Panc1 (cell line): ENCODE results near the gene MAP2K4. TPM values are rescaled to one million over a fixed set of nuclear protein-coding genes. Genes with fewer than 3 reads are reported as not detected.

ENCODE experiments used
- ATAC-seq: fragments of 200-7000 bp; cut with Tn5 transposase; 2 replicates; pipeline ENCODE4 v1.9.1; 2020; ENCODE audit warnings: mild to moderate bottlenecking, moderate library complexity
- BruUV-seq: library from RNA; stranded (reverse); fragments of 400-500 nt; replicated peaks from 2 replicates; lab custom pipeline; 2021; lab: Mats Ljungman, UMichigan
- CTCF ChIA-PET: fragments of 300-600 bp; sonication (Branson Sonifier 250); formaldehyde crosslinking; loops from one replicate; lab custom pipeline; 2022; ENCODE audit warnings: antibody characterized with exemption; lab: Charles Lee
- POLR2A ChIA-PET: fragments of 300-600 bp; sonication (Branson Sonifier 250); formaldehyde crosslinking; loops from one replicate; lab custom pipeline; 2022; ENCODE audit warnings: antibody characterized with exemption; lab: Charles Lee
- DNase-seq: peaks from one replicate; pipeline ENCODE4 v3.0.0-alpha.2; 2010; ENCODE audit warnings: low read depth, low spot score
- H3K27ac ChIP-seq: 2 replicates; pipeline ENCODE4 v1.5.1; 2011; ENCODE audit warnings: mild to moderate bottlenecking, low read length, inconsistent platforms
- H3K27me3 ChIP-seq: fragments of 200-500 bp; sonication (Bioruptor generic); 2 replicates; pipeline ENCODE4 v1.6.0; 2014; ENCODE audit warnings: low read length, inconsistent platforms; ENCODE audit not compliant: control insufficient read depth, insufficient read depth
- H3K36me3 ChIP-seq: fragments of 200-500 bp; sonication (Bioruptor generic); 2 replicates; pipeline ENCODE4 v1.5.1; 2014; ENCODE audit warnings: inconsistent platforms, mild to moderate bottlenecking, low read length, moderate library complexity; ENCODE audit not compliant: control insufficient read depth, insufficient read depth
- H3K4me1 ChIP-seq: 2 replicates; pipeline ENCODE4 v1.5.1; 2011; ENCODE audit warnings: inconsistent platforms, mild to moderate bottlenecking, low read length, moderate library complexity; ENCODE audit not compliant: control insufficient read depth, insufficient read depth
- H3K4me3 ChIP-seq, 2 experiments: 2 replicates each; pipeline ENCODE4 v1.5.1; 2011 to 2012; ENCODE audit warnings: low read depth in 2 of 2, low read length in 2 of 2, mild to moderate bottlenecking in 2 of 2, inconsistent platforms in 1 of 2, moderate library complexity in 1 of 2
- H3K9me3 ChIP-seq: fragments of 200-500 bp; sonication (Bioruptor generic); 2 replicates; pipeline ENCODE4 v1.5.1; 2014; ENCODE audit warnings: low read depth, mild to moderate bottlenecking, inconsistent platforms, low read length, moderate library complexity; ENCODE audit not compliant: control insufficient read depth, insufficient read depth
- CTCF ChIP-seq: fragments of 450-650 bp; IDR thresholded peaks from 2 replicates; pipeline ENCODE4 v1.5.1; 2017; ENCODE audit warnings: mild to moderate bottlenecking
- POLR2AphosphoS5 ChIP-seq: IDR thresholded peaks from 2 replicates; pipeline ENCODE4 v1.6.1; 2012; ENCODE audit warnings: mild to moderate bottlenecking, low read depth, low read length, moderate library complexity
- REST ChIP-seq, 2 experiments: IDR thresholded peaks; 2 replicates each; pipeline ENCODE4 v1.6.1; 2011 to 2012; ENCODE audit warnings: low read depth in 2 of 2, control low read depth in 1 of 2, low read length in 1 of 2, mild to moderate bottlenecking in 1 of 2, moderate library complexity in 1 of 2; ENCODE audit not compliant: insufficient read depth in 1 of 2
- SIN3A ChIP-seq: IDR thresholded peaks from 2 replicates; pipeline ENCODE4 v1.6.1; 2012; ENCODE audit warnings: low read depth, mild to moderate bottlenecking, low read length, moderate library complexity, borderline replicate concordance; ENCODE audit not compliant: insufficient read depth
- TCF7L2 ChIP-seq: IDR thresholded peaks from 2 replicates; pipeline ENCODE4 v1.6.1; 2011; ENCODE audit warnings: mild to moderate bottlenecking, low read depth, low read length, inconsistent platforms
- in situ Hi-C: cut with HindIII; loops from 2 replicates; pipeline ENCODE4 v1.10.0; 2016; ENCODE audit warnings: low sequenced_read_pairs, low pct_unique_long_range_greater_than_20kb
- intact Hi-C: fragments of 100-400 bp; cut with micrococcal nuclease; formaldehyde crosslinking; loops from one replicate; pipeline ENCODE4 v1.10.0; 2022; ENCODE audit not compliant: unreplicated experiment
- total RNA-seq: library from RNA; stranded (reverse); gene quantifications from one replicate; pipeline ENCODE4 v1.2.1, GENCODE V29; 2021; ENCODE audit not compliant: unreplicated experiment

The MAP2K4 gene
- total RNA-seq, 1 experiment from 2014 or later: 16.8 TPM

- in situ Hi-C loops (no loop called here), intact Hi-C loops (no loop called here)
- ChIA-PET CTCF (no interaction called here), POLR2A (no interaction called here)
- BruUV-seq: no TSS peak
- no peak overlapping the region for H3K27ac ChIP-seq
- H3K4me1 ChIP-seq: no peaks in the 10 kb centered on the region
- H3K36me3 ChIP-seq: no peaks in the 10 kb centered on the region; the same call in 1 of the 2 replicates
- DNase-seq (no peak), ATAC-seq (no peak)
- no peaks in the 10 kb centered on the region for H3K9me3 ChIP-seq
- H3K4me3 ChIP-seq: no peak overlapping the region
- H3K27me3 ChIP-seq: no peaks in the 10 kb centered on the region
- TF ChIP-seq CTCF: peak; percentile 39
- TF ChIP-seq REST (IDR thresholded peaks at IDR 0.05; ENCODE audit: insufficient read depth in 1 of 2, low read depth in 2 of 2, low read length in 1 of 2): no peak
- no peak for TF ChIP-seq TCF7L2
- TF ChIP-seq SIN3A: no peak
- no peak for TF ChIP-seq POLR2AphosphoS5
These were observed 39.9 kb upstream of the MAP2K4 start for GRCh38 chr17:11980813-11981212.

- intact Hi-C loops (no loop called here), in situ Hi-C loops (no loop called here)
- TF ChIP-seq REST (IDR thresholded peaks at IDR 0.05; ENCODE audit: insufficient read depth in 1 of 2, low read depth in 2 of 2, low read length in 1 of 2) (no peak), POLR2AphosphoS5 (no peak), CTCF (no peak), SIN3A (no peak), TCF7L2 (no peak)
- ATAC-seq: no peak
- Histone ChIP-seq H3K9me3 (no peaks in the 10 kb centered on the region), H3K36me3 (no peaks in the 10 kb centered on the region; the same call in 1 of the 2 replicates), H3K27ac (no peak overlapping the region), H3K27me3 (no peaks in the 10 kb centered on the region), H3K4me3 (no peak overlapping the region), H3K4me1 (no peaks in the 10 kb centered on the region)
- BruUV-seq: no TSS peak
- ChIA-PET POLR2A (interaction anchor here (0.6 kb wide), 1 partner anchor 196 kb away, joined by 3 read pairs; no protein-coding TSS in a partner anchor), CTCF (interaction anchor here (0.7 kb wide), 1 partner anchor 39 kb away, joined by 9 read pairs; the partner anchor contains the start of gene MAP2K4)
- DNase-seq: no peak
These were observed 38.8 kb upstream of the MAP2K4 start for GRCh38 chr17:11981862-11982261.
